SK-N-SH (cell line): ENCODE data around the gene POU3F3. TPM values are rescaled to one million over a fixed set of nuclear protein-coding genes. Genes with fewer than 3 reads are reported as not detected.

Experiments used
- CTCF ChIA-PET: fragments of 300-600, 350-600 bp; formaldehyde crosslinking; extraction: SDS; loops from one replicate; lab custom pipeline; 2021; lab: Yijun Ruan, JAX
- POLR2A ChIA-PET: fragments of 350-600 bp; sonication (Branson Sonifier 250); formaldehyde crosslinking; extraction: SDS; loops from one replicate; lab custom pipeline; 2020; ENCODE audit warnings: antibody characterized with exemption, inconsistent platforms; lab: Yijun Ruan, JAX
- DNase-seq: peaks from one replicate; pipeline ENCODE4 v3.0.0; 2012
- H2AFZ ChIP-seq: fragments of 200-600 bp; sonication (generic); 2 replicates; pipeline ENCODE4 v1.8.1; 2016; ENCODE audit warnings: antibody characterized with exemption, mild to moderate bottlenecking, low read depth
- H3F3A ChIP-seq: fragments of 200-600 bp; sonication (generic); replicated peaks from 2 replicates; pipeline ENCODE3; 2016; ENCODE audit warnings: antibody characterized with exemption, mild to moderate bottlenecking; ENCODE audit not compliant: insufficient read depth
- H3K27ac ChIP-seq, 2 experiments: fragments of 200-500 bp in 1 of 2; fragments of 200-600 bp in 1 of 2; sonication (Bioruptor generic) in 1 of 2; sonication (generic), shearing (Covaris generic) in 1 of 2; 2 replicates each; pipeline versions ENCODE4 v1.5.1 to v1.6.1; 2014 to 2016; ENCODE audit warnings: low read depth in 2 of 2, inconsistent platforms in 1 of 2, low read length in 1 of 2, mild to moderate bottlenecking in 1 of 2, mixed read lengths in 1 of 2
- H3K27me3 ChIP-seq: fragments of 200-600 bp; sonication (generic), shearing (Covaris generic); 2 replicates; pipeline ENCODE4 v1.6.1; 2016; ENCODE audit warnings: mixed run types; ENCODE audit not compliant: insufficient read depth
- H3K36me3 ChIP-seq, 2 experiments: fragments of 200-500 bp in 1 of 2; fragments of 200-600 bp in 1 of 2; sonication (Bioruptor generic) in 1 of 2; sonication (generic) in 1 of 2; replicated peaks in 1 of 2; 2 replicates each; pipeline versions ENCODE3 to v1.5.1; 2014 to 2016; ENCODE audit warnings: low read length in 1 of 2, mild to moderate bottlenecking in 1 of 2; ENCODE audit not compliant: insufficient read depth in 2 of 2, control insufficient read depth in 1 of 2
- H3K4me1 ChIP-seq, 2 experiments: fragments of 200-500 bp in 1 of 2; fragments of 200-600 bp in 1 of 2; sonication (Bioruptor generic) in 1 of 2; sonication (generic), shearing (Covaris generic) in 1 of 2; 2 replicates each; pipeline versions ENCODE4 v1.5.1 to v1.6.1; 2014 to 2016; ENCODE audit warnings: low read depth in 1 of 2, low read length in 1 of 2, mixed run types in 1 of 2; ENCODE audit not compliant: insufficient read depth in 2 of 2, control insufficient read depth in 1 of 2
- H3K4me2 ChIP-seq: fragments of 200-600 bp; sonication (generic), shearing (Covaris generic); 2 replicates; pipeline ENCODE4 v1.6.1; 2017; ENCODE audit warnings: mixed run types
- H3K4me3 ChIP-seq, 2 experiments: fragments of 200-500 bp in 1 of 2; fragments of 200-600 bp in 1 of 2; sonication (Bioruptor generic) in 1 of 2; sonication (generic), shearing (Covaris generic) in 1 of 2; 2 replicates each; pipeline versions ENCODE4 v1.5.1 to v1.8.1; 2014 to 2016; ENCODE audit warnings: low read depth in 2 of 2, inconsistent platforms in 1 of 2, low read length in 1 of 2, mild to moderate bottlenecking in 1 of 2, mixed read lengths in 1 of 2, moderate library complexity in 1 of 2
- H3K79me2 ChIP-seq: fragments of 200-600 bp; sonication (generic); 2 replicates; pipeline ENCODE4 v1.8.1; 2017; ENCODE audit warnings: mild to moderate bottlenecking; ENCODE audit not compliant: insufficient read depth
- H3K9ac ChIP-seq: fragments of 200-600 bp; sonication (generic); 2 replicates; pipeline ENCODE4 v1.6.1; 2017; ENCODE audit warnings: mixed run types
- H3K9me2 ChIP-seq: fragments of 200-600 bp; sonication (generic); 2 replicates; pipeline ENCODE4 v1.6.1; 2017; ENCODE audit warnings: mixed run types
- H3K9me3 ChIP-seq: fragments of 200-600 bp; sonication (generic); 2 replicates; pipeline ENCODE4 v1.6.1; 2017; ENCODE audit warnings: mixed run types, mild to moderate bottlenecking, moderate library complexity
- H4K20me1 ChIP-seq: fragments of 200-600 bp; sonication (generic); 2 replicates; pipeline ENCODE4 v1.6.1; 2017; ENCODE audit warnings: mild to moderate bottlenecking, mixed run types; ENCODE audit not compliant: insufficient read depth
- ELF1 ChIP-seq: IDR thresholded peaks from 2 replicates; pipeline ENCODE4 v1.4.0; 2012
- FOXJ3 ChIP-seq: sonication (generic); formaldehyde crosslinking; IDR thresholded peaks from 2 replicates; pipeline ENCODE4 v1.5.1; 2020; ENCODE audit warnings: mild to moderate bottlenecking, missing genetic modification reagents
- GABPA ChIP-seq: IDR thresholded peaks from 2 replicates; pipeline ENCODE4 v1.4.0; 2012; ENCODE audit warnings: low read depth, mild to moderate bottlenecking
- IRF3 ChIP-seq: fragments of 150-350 bp; IDR thresholded peaks from 2 replicates; pipeline ENCODE4 v1.6.1; 2016; ENCODE audit warnings: mild to moderate bottlenecking, low read depth, low read length
- JUND ChIP-seq: IDR thresholded peaks from 2 replicates; pipeline ENCODE4 v1.4.0; 2012
- MEF2A ChIP-seq: IDR thresholded peaks from 2 replicates; pipeline ENCODE4 v1.4.0; 2012; ENCODE audit warnings: low read depth, borderline replicate concordance
- MXI1 ChIP-seq: IDR thresholded peaks from 2 replicates; pipeline ENCODE4 v1.6.1; 2012; ENCODE audit warnings: mild to moderate bottlenecking, low read depth, low read length, improper control_type of control experiment
- NFIC ChIP-seq: IDR thresholded peaks from 2 replicates; pipeline ENCODE4 v1.4.0; 2012; ENCODE audit warnings: borderline replicate concordance
- NRF1 ChIP-seq: IDR thresholded peaks from 2 replicates; pipeline ENCODE4 v1.6.1; 2012; ENCODE audit warnings: low read depth, mild to moderate bottlenecking, low read length
- PBX3 ChIP-seq: IDR thresholded peaks from 2 replicates; pipeline ENCODE4; 2012
- RCOR1 ChIP-seq: fragments of 150-350 bp; IDR thresholded peaks from 2 replicates; pipeline ENCODE4 v1.6.1; 2017; ENCODE audit warnings: antibody characterized with exemption, low read length
- RFX5 ChIP-seq: IDR thresholded peaks from 2 replicates; pipeline ENCODE4 v1.6.1; 2012; ENCODE audit warnings: mild to moderate bottlenecking, improper control_type of control experiment, low read length
- TAF1 ChIP-seq: IDR thresholded peaks from 2 replicates; pipeline ENCODE4 v1.6.1; 2012; ENCODE audit warnings: low read depth, mild to moderate bottlenecking, low read length, moderate library complexity, borderline replicate concordance
- YY1 ChIP-seq: IDR thresholded peaks from 2 replicates; pipeline ENCODE4 v1.4.0; 2012; ENCODE audit warnings: low read depth, mild to moderate bottlenecking
- WGBS: methylation state at CpG from one replicate; pipeline ENCODE4 v1.1.6; 2017; ENCODE audit warnings: low lambda C conversion rate; 5-methylcytosine and 5-hydroxymethylcytosine counted together
- polyA plus RNA-seq, 3 experiments: library from polyadenylated mRNA; depleted of rRNA; stranded (reverse); fragments of >200 nt; gene quantifications; 2 replicates each; pipeline ENCODE4 v1.2.3, GENCODE V29; 2012
- TF ChIP-seq, protein P1 (sequence below): IDR thresholded peaks from 2 replicates; pipeline ENCODE4 v1.4.0; 2012; ENCODE audit warnings: low read depth, borderline replicate concordance
- TF ChIP-seq, protein P2 (sequence below): IDR thresholded peaks from 2 replicates; pipeline ENCODE4 v1.4.0; 2012; ENCODE audit warnings: low read depth, borderline replicate concordance
- TF ChIP-seq, protein P3 (sequence below): fragments of 150-350 bp; IDR thresholded peaks from 2 replicates; pipeline ENCODE4 v1.6.1; 2017; ENCODE audit warnings: antibody characterized with exemption, low read length, low read depth, borderline replicate concordance

The POU3F3 gene
- polyA plus RNA-seq, 1 of the 3 experiments (the other 2 are of a cell fraction), result not detected

GRCh38 chr2:104825124-104825865, 28.6 kb upstream of the POU3F3 start:
- POLR2A ChIA-PET, result no interaction called here
- CTCF ChIA-PET, result no interaction called here
- no peak overlapping the region for H3K9ac ChIP-seq
- no peak for DNase-seq
- H3K9me2 ChIP-seq, result no peaks in the 10 kb centered on the region
- H3K9me3 ChIP-seq, result no peaks in the 10 kb centered on the region
- TF ChIP-seq ELF1 (no peak), FOXJ3 (CRISPR knock-in tag) (no peak), MEF2A (no peak), RCOR1 (no peak), TAF1 (no peak), PBX3 (no peak), NRF1 (no peak), NFIC (no peak), IRF3 (no peak), JUND (no peak), MXI1 (no peak), YY1 (no peak), RFX5 (no peak), GABPA (no peak)
- TF ChIP-seq, protein P1, sequence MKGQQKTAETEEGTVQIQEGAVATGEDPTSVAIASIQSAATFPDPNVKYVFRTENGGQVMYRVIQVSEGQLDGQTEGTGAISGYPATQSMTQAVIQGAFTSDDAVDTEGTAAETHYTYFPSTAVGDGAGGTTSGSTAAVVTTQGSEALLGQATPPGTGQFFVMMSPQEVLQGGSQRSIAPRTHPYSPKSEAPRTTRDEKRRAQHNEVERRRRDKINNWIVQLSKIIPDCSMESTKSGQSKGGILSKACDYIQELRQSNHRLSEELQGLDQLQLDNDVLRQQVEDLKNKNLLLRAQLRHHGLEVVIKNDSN, result no peak
- TF ChIP-seq, protein P2, sequence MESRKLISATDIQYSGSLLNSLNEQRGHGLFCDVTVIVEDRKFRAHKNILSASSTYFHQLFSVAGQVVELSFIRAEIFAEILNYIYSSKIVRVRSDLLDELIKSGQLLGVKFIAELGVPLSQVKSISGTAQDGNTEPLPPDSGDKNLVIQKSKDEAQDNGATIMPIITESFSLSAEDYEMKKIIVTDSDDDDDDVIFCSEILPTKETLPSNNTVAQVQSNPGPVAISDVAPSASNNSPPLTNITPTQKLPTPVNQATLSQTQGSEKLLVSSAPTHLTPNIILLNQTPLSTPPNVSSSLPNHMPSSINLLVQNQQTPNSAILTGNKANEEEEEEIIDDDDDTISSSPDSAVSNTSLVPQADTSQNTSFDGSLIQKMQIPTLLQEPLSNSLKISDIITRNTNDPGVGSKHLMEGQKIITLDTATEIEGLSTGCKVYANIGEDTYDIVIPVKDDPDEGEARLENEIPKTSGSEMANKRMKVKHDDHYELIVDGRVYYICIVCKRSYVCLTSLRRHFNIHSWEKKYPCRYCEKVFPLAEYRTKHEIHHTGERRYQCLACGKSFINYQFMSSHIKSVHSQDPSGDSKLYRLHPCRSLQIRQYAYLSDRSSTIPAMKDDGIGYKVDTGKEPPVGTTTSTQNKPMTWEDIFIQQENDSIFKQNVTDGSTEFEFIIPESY, result no peak
- TF ChIP-seq, protein P3, sequence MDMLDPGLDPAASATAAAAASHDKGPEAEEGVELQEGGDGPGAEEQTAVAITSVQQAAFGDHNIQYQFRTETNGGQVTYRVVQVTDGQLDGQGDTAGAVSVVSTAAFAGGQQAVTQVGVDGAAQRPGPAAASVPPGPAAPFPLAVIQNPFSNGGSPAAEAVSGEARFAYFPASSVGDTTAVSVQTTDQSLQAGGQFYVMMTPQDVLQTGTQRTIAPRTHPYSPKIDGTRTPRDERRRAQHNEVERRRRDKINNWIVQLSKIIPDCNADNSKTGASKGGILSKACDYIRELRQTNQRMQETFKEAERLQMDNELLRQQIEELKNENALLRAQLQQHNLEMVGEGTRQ, result no peak
- H3K27me3 ChIP-seq, result no peaks in the 10 kb centered on the region
- no peaks in the 10 kb centered on the region for H3F3A ChIP-seq
- 42% methylated on average over 3 of the region's 3 CpGs for WGBS
- H4K20me1 ChIP-seq, result no peaks in the 10 kb centered on the region
- H3K27ac ChIP-seq, result no peak overlapping the region
- H3K4me3 ChIP-seq, result no peak overlapping the region
- no peaks in the 10 kb centered on the region for H3K4me1 ChIP-seq
- H2AFZ ChIP-seq, result no peak overlapping the region
- H3K79me2 ChIP-seq, result no peaks in the 10 kb centered on the region
- H3K36me3 ChIP-seq, result no peaks in the 10 kb centered on the region
- H3K4me2 ChIP-seq, result no peak overlapping the region
